HG03139 (cell line): ENCODE data around the gene SCPEP1.
"Not testable (repeated sequence)": the region's sequence is repeated elsewhere in the genome, so short reads cannot be mapped to it uniquely, and the experiment has no call there.

Experiments
- ATAC-seq: cut with Tn5 transposase; IDR thresholded peaks from one replicate; pipeline ENCODE4 v1.9.1; 2021; ENCODE audit not compliant: unreplicated experiment

The SCPEP1 gene

DNA sequence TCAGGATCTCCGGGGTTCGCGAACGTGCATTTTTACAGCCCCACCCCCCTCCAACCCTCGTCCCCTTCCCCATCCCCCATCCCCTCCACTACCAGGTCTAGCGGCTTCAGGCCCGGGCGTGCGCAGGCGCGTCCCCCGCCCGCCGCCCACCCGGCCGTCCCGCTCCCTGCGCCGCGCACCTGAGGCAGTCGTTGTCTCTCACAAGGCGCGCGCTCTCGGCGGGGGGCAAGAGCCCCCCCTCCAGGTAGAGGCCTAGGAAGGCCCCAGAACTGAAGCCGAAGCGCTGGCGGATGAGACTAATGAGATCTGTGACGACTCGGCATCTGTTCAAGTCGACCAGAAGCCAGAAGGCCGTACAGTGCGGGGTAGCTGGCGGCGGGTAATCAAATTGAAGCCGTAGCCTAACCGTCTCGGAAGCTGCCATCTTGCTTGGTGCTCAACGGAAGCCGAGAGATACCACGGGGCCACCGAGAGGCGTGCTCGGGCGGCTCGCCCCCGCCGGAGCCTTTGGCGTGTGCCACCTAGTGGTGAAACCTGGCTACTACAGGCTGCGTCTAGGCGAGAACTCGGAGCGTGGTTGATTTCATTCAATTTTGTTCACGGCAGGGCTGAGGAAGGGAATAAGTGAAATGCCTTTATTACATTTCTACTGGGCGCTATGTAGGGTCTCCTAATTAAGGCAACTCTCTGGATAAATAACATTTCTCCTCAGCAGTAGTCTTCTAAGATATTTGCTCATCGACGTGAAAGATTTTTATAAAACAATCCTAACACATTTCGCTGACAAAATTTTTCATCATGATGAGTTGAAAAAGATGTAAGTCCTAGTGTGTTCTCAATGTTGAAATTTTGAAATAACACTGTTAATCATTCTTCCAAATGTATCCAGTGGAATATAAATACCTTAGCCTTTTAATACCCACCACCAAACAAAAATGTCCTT lies 17.1 kb upstream of the SCPEP1 start, which contains the start of gene COIL:
Gene COIL (minus strand): TSS at position 455 of the 943 bp plus-strand sequence. CDS start 31 bp downstream, at position 424.
- ATAC-seq = peak; percentile 86

DNA sequence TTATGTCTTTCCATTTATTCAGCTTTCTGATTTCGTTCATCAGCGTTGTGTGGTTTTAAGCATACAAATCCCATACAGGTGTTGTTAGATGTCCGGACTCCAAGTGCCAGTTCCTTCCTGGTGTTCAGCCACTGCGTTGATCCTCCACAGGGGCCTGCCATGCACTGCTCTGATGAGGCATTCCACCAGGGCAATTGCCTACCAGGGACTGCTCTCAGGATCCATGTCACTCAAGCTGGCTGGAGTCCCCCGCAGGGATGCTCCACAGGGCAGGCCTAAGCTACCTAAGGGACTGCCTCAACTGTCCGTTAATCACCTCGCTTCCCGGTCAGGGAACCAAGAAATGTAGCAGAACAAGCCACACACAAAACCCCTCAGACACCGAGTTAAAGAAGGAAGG lies 12.7 kb upstream of the SCPEP1 start:
- not testable (repeated sequence) for ATAC-seq

DNA sequence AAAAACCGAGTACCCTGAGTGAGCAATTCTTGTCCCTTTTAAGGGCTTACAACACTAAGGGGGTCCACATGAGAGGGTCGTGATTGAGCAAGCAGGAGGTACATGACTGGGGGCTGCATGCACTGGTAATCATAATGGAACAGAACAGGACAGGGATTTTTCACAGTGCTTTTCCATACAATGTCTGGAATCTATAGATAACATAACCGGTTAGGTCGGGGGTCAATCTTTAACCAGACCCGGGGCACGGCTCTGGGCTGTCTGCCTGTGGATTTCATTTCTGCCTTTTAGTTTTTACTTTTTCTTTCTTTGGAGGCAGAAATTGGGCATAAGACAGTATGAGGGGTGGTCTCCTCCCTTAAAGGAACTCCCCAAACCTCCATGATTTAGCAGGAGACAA lies 12.2 kb upstream of the SCPEP1 start:
- not testable (repeated sequence) for ATAC-seq

DNA sequence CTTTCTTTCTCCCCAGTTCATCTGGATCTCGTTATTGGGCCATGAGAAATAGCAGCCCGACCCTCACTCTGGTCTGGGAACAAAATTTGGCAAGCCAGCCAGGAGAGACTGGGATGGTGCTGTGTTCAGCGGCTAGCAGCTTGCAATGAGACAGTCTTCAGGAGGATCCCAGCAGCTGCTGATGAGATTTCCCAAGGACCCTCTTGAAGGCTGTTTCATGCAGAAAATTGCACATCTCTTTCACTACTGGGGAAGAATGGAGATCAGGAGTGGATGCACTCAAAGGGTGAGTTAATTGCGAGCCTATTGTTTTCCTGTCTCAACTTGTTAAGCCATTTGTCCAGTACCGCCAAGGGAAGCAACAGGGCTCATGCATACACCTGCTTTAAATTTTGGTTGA lies 11.6 kb upstream of the SCPEP1 start:
- ATAC-seq = no peak

DNA sequence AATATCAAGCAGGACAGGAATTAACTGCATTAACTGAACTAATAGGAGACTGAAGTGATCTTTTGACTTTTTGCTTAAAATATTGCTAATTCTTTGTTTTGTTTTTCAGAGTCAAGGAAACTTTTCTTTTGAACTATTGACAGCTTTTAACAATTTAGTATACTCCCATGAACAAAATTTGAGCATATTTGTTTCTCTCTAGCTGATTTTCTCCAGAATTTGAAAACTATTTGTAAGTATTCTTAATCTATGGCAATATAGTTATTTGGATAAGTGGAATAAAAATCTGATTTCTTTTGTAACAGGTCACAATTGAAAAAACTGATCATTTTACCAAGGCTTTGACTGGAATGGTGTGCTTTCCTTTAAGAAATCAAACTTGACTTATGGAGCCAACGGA lies 7.0 kb upstream of the SCPEP1 start:
- ATAC-seq = no peak

DNA sequence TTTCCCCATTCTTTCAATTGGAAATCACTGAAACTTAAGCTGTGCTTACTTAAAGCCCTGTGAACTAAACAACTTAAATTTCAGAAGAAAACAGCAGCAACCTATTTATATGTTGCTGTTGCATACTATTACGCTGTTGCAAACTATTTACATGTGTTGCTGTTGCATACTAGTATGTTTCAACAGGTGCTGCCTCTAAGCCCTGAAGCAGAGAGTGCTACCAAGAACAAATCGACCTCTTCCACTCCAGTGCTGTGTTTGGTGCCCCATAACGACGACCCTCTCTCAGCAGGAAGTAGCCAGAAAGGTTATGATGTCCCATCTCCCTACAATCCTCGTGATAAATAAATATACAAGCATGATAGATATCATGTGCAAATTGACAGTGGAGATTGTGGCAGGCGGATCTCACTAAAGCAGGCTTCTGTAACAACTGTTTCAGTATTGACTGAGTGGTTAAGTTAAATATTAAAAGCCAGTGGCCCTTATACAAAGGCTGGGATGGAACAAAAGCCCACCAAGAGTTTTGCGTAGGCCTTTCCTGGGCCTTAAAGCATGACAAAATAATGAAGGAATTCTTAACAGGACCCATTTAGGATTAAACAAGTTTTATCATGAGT lies 5.7 kb upstream of the SCPEP1 start:
- no peak for ATAC-seq

DNA sequence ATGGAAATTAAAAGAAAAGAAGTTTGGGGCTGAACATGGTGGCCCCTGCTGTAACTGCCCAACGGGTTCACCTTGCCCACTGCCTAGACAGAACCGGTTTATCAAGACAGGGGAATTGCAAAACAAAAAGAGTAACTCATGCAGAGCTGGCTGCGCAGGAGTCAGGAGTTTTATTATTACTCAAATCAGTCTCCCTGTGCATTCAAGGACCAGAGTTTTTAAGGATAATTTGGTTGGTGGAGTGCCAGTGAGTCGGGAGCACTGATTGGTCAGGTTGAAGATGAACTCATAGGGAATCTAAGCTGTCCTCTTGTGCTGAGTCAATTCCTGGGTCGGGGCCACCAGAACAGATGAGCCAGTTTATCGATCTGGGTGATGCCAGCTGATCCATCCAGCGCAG lies 4.4 kb upstream of the SCPEP1 start:
- ATAC-seq = no peak

DNA sequence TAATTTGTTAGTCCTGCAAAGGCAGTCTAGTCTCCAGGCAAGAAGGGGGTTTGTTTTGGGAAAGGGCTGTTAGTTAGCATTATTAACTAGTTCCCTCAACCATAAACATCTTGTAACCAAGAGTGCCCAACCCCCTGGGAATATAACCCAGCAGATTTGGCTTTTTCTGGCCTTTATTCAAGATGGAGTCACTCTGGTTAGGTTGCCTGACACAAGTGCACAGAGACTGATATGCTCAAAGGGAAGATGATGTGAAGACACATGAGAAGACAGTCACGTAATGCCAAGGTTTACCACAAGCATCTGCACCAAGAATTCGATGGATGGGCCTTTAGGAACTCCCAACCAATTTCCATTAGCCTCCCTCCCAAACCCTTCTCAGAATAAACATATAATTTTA lies 3.9 kb upstream of the SCPEP1 start:
- ATAC-seq = no peak

DNA sequence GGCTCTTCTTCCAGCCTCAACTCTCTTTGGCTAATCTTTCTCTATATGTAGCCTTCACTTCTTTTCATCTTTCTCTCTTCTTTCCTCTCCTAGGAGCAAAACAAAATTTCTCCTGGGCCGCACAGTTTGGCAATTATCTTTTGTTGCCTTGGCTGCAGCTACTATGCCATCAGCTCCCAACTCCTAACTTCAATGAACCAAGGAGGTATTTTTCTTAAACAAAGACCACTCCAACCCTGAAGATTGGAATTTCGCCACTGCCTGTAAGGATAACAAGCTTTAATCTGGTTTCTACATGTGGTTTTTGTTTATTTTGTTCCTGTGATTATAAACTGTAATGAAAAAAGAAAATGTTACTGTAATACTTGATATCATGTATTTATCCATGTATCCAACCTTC lies 2.3 kb upstream of the SCPEP1 start:
- no peak for ATAC-seq

DNA sequence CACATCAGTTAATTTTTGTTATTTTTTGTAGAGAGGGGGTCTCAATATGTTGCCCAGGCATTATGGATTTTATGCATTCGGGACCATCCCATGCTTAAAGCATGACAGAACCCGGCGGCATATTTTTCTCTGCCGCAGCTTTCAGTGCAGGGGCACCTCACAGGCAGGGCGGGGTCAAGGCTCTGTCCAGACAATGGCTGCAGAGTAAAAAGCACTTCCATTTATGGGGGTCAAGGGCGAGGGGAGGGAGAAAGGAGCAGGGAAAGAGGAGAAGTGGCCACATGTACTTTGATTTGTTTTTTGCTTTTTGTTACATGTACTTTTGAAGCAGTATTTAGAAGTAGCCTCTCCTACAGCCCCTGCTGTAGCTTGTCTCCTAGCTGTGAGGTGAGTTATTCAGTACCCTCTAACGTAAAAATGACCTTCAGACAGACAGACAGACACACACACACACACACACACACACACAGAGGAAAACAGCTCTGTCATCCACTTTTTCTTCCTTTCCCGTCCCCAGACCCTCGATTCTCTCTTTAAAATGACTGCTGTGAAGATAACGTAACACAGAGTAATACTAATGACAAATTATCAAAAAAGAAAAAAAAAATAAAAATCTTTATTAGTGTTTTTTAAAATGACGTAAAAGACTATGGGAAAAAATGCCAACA lies 856 bp upstream of the SCPEP1 start:
- no peak for ATAC-seq

DNA sequence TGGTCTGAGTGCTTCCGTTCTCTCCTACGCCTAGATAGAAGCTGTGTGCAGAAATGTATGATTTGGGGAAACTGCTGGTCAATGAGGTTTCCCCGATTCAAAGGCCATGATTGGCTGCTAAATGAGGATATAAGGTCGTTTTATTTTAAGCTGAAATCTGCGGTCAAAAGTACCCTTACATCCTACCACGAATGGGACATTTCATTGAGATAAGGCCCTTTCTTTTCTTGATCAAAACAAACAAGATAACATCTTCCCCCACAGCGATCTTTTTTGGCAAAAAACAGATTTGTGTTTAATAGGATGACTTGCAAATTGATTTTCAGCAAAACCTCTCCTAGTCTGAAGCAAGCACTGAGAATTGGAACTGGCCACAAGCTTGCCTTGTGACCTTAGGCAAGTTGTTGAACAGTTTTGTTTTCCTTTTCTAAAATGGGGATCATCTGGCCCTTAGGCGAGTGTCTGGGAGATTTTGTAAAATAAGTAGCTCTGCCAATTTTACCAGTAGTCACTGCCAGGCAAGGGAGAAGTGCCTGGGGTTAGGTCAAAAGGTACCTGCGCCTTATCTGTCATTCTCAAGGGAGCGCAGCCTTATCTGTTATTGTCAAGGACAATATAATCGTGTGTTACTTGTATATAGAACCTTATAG lies 635 bp downstream of the SCPEP1 start:
- no peak for ATAC-seq

DNA sequence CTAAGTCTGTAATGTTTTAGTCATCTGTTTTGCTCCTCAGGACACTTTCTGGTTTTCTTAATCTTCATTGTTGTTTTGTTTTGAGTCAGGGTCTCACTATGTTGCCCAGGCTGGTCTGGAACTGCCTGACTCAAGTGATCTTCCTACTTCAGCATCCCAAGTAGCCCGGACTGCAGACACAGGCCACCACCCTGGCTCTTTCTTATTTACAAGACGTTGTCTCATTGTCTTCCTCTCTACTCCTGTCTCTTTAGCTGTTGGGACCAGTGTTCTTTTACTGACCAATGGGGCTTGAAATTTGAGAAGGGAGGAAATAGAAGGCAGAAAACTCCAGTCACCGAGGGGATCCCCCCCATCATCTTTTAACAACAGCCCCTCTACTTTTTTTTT lies 1.2 kb downstream of the SCPEP1 start:
- ATAC-seq = no peak

DNA sequence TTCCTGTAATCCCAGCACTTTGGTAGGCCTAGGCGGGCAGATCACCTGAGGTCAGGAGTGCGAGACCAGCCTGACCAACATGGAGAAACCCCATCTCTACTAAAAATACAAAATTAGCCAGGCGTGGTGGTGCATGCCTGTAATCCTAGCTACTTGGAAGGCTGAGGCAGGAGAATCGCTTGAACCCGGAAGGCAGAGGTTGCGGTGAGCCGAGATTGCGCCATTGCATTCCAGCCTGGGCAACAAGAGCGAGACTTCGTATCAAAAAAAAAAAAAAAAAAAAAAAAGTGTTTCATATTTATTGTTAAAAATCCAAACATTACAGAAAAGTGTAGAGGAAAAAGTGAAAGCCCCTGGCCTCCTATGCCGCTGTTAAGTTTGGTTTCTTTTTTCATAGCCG lies 2.6 kb downstream of the SCPEP1 start:
- ATAC-seq = not testable (repeated sequence)

DNA sequence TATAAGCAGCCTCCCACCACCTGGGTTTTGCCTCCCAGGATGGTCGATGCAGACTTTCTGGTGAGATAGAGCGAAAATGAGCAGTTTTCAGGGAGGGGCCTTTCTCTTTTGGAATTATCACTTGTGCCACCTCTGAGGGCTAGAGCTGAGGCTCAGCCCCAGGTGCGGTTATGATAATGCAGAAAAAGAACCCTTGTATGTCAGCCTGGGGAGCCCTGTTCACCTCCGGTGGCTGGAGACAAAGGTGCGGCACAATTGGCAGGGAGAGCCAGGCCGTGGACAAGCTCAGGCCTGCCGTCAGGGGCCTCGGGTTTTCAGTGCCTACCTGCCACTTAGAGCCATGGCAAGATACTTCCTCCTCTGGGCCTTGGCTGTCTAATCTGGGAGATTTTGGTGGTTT lies 4.4 kb downstream of the SCPEP1 start:
- no peak for ATAC-seq

DNA sequence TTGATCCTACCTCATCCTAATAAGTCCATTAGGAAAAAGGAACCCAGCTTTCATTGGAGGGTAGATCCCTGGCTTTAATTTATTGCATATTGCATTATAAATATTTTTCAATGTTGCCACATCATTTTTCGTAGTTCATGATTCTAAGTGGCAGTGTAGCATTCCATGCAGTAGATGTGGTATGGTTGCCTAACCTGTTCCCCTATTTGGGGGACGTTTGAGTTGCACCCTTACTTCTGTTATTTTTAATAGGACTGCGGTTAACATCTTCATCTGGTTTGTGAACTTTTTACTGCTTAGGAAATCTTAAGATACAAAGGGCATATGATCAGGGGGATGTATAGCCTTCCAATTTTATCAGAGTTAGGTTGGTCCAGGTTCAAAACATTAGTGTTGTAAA lies 5.4 kb downstream of the SCPEP1 start:
- no peak for ATAC-seq

DNA sequence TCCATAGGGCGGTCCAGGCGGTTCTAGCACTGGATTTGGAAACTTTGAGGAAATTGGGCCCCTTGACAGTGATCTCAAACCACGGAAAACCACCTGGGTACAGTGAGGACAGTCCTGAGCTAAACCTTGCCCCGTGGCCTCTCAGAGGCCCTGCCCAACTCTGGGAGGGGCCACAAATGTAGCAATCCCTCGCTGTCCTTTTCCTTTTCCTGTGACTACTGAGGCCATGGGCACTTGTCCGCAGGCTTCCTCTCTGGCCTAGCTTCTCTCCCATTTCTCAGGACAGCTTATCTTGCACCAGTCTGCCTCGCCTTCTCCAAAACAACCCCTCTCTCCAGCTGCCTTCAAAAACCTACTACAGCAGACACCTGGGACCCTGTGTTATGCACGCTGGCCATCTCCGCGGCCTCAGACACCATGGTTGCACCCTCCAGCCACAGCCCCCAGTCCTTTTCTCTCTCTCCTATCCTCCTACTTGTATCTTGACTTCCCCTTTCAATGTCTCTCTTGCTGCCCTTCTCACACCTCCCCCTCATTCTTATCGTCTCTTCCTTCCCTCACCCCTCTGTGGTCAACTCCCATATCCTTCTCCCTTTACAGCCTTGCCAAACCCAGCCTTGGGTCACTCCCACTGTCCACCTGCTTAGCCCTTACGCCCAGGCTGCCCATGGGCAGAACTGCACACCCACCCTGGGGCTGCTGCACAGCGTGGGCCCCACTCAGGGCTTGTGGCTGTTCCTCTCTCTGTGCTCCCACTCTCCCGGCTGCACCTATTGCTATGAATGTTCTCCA lies 7.6 kb downstream of the SCPEP1 start:
- ATAC-seq = no peak

DNA sequence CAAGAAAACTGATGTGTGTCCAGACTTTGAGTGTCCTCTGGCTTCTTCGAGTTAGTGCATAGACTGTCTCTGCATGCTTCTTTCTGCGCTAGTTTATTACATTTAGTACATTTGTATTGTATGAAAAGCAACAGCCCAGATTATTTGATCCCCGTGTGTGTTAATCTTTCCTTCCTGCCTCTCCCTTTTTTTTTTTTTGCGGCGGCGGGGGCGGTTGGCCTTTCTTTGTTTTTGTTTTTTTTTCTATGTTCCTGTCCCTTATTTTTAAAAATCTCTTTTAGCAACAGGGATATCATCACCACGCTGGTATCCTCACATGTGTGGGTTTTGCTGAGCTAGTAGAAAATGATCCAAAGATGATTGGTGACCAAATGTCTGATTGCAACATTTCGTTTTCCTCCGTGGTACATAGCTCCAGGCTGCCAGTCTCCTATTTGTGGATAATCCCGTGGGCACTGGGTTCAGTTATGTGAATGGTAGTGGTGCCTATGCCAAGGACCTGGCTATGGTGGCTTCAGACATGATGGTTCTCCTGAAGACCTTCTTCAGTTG lies 9.4 kb downstream of the SCPEP1 start:
- no peak for ATAC-seq

DNA sequence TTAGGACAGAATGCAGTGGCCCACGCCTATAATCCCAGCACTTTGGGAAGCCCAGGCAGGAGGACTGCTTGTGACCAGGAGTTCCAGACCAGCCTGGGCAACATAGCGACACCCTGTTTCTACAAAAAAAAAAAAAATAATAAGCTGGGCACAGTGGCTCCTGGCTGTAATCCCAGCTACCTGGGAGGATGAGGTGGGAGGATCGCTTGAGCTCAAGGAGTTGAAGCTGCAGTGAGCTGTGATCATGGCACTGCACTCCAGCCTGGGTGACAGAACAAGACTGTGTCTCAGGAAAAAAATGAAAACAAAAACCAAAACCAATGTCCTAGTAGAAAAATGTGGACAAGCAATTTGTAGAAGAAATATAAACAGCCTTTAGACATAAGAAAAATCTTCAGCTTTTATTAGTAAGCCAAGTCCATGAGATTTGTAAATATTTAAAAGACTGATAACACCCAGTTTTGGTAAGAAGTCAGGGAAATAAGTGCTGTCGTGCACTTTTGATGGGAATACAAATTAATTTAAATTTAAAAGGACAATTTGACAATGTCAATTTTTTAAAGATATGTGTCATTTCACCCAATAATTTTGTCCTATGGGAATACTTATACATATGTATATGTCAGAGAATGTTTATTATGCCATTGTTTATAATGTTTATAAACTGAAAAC lies 11.1 kb downstream of the SCPEP1 start:
- no peak for ATAC-seq

DNA sequence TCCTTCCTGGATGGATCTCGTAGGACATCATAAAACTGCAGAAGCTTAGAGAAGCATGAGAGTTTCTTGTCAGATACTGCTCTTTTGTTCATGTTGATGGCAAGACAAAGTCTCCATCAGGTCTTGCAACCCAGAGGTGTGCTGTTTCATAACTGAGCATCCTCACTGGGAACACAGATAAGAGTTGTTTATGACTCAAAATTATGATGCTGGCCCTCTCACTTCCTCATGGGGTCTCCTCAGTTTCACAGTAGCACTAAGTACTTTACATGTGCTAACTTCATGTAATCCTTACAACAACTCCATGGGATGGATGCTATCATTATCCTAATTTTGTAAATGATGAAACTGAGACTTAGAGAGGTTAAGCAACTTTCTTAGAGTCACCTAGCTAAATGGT lies 14.4 kb downstream of the SCPEP1 start:
- no peak for ATAC-seq
